PC-3 (cell line): ENCODE measurements around the gene SORD. TPM values are rescaled to one million over a fixed set of nuclear protein-coding genes. Genes with fewer than 3 reads are reported as not detected.
"Not testable (repeated sequence)": the region's sequence is repeated elsewhere in the genome, so short reads cannot be mapped to it uniquely, and the experiment has no call there.

Source experiments
- ATAC-seq: fragments of 200-7000 bp; cut with Tn5 transposase; 2 replicates; pipeline ENCODE4 v1.9.1; 2020; ENCODE audit warnings: mild to moderate bottlenecking, moderate library complexity
- BruUV-seq: library from RNA; stranded (reverse); fragments of 400-500 nt; replicated peaks from 2 replicates; lab custom pipeline; 2021; lab: Mats Ljungman, UMichigan
- CTCF ChIA-PET: fragments of 300-600 bp; sonication (Branson Sonifier 250); formaldehyde crosslinking; loops from one replicate; lab custom pipeline; 2022; ENCODE audit warnings: antibody characterized with exemption; lab: Charles Lee
- POLR2A ChIA-PET: fragments of 300-600 bp; sonication (Branson Sonifier 250); formaldehyde crosslinking; loops from one replicate; lab custom pipeline; 2022; ENCODE audit warnings: antibody characterized with exemption; ENCODE audit not compliant: unreplicated experiment; lab: Charles Lee
- DNase-seq: peaks from one replicate; pipeline ENCODE4 v3.0.0-alpha.2; 2015
- H2AFZ ChIP-seq: fragments of 300-600 bp; sonication (generic); 2 replicates; pipeline ENCODE4 v1.6.0; 2016; ENCODE audit warnings: antibody characterized with exemption, low read length
- H3F3A ChIP-seq: fragments of 300-600 bp; sonication (generic); one replicate; pipeline ENCODE4 v1.6.0; 2017; ENCODE audit warnings: antibody characterized with exemption, low read length, control low read depth, mild to moderate bottlenecking; ENCODE audit not compliant: unreplicated experiment
- H3K27ac ChIP-seq: fragments of 300-600 bp; sonication (generic); 2 replicates; pipeline ENCODE4 v1.5.1; 2016; ENCODE audit warnings: mild to moderate bottlenecking, low read length
- H3K27me3 ChIP-seq: fragments of 300-600 bp; sonication (generic); 2 replicates; pipeline ENCODE4 v1.6.1; 2016; ENCODE audit warnings: low read length, mixed read lengths
- H3K36me3 ChIP-seq: fragments of 300-600 bp; sonication (generic); 2 replicates; pipeline ENCODE4 v1.6.1; 2016; ENCODE audit warnings: low read depth, mixed run types, low read length, mixed read lengths
- H3K4me1 ChIP-seq: fragments of 300-600 bp; sonication (generic); 2 replicates; pipeline ENCODE4 v1.5.1; 2016; ENCODE audit warnings: low read length; ENCODE audit not compliant: insufficient read depth
- H3K4me2 ChIP-seq: fragments of 300-600 bp; sonication (generic); 2 replicates; pipeline ENCODE4 v1.6.0; 2016; ENCODE audit warnings: low read length
- H3K4me3 ChIP-seq: fragments of 300-600 bp; sonication (generic); 2 replicates; pipeline ENCODE4 v1.5.1; 2016; ENCODE audit warnings: mild to moderate bottlenecking, low read length, mixed read lengths
- H3K79me2 ChIP-seq: fragments of 300-600 bp; sonication (generic); 2 replicates; pipeline ENCODE4 v1.6.1; 2017; ENCODE audit warnings: low read length, mixed read lengths
- H3K9ac ChIP-seq: fragments of 300-600 bp; sonication (generic); 2 replicates; pipeline ENCODE4 v1.6.0; 2016; ENCODE audit warnings: mild to moderate bottlenecking, low read length
- H3K9me2 ChIP-seq: fragments of 300-600 bp; sonication (generic); replicated peaks from 2 replicates; pipeline ENCODE4 v1.6.1; 2016; ENCODE audit warnings: mixed run types, low read length, mixed read lengths
- H3K9me3 ChIP-seq: fragments of 300-600 bp; sonication (generic); 2 replicates; pipeline ENCODE4 v1.6.1; 2016; ENCODE audit warnings: low read length, mixed read lengths
- H4K20me1 ChIP-seq: fragments of 300-600 bp; sonication (generic); 2 replicates; pipeline ENCODE4 v1.6.1; 2016; ENCODE audit warnings: low read length, mixed read lengths
- EZH2 ChIP-seq: fragments of 300-600 bp; sonication (generic); IDR thresholded peaks from one replicate; pipeline ENCODE4 v1.6.1; 2017; ENCODE audit warnings: antibody characterized with exemption, mild to moderate bottlenecking, low read length; ENCODE audit not compliant: unreplicated experiment
- EZH2phosphoT487 ChIP-seq: fragments of 300-600 bp; sonication (generic); IDR thresholded peaks from 2 replicates; pipeline ENCODE4 v1.6.1; 2018; ENCODE audit warnings: mild to moderate bottlenecking, antibody characterized with exemption, low read length, borderline replicate concordance
- intact Hi-C: fragments of 100-400 bp; cut with micrococcal nuclease; formaldehyde crosslinking; loops from 2 replicates; pipeline ENCODE4 v1.9.0; 2023
- total RNA-seq: library from RNA; depleted of rRNA; stranded (reverse); fragments of >200 nt; gene quantifications from 2 replicates; pipeline ENCODE4 v1.2.3, GENCODE V29; 2014
- TF ChIP-seq, protein P1 (sequence below): fragments of 300-600 bp; sonication (generic); conservative IDR thresholded peaks from 2 replicates; pipeline ENCODE4 v1.5.1; 2017; ENCODE audit warnings: antibody characterized with exemption, low read depth, mild to moderate bottlenecking, low read length

Gene SORD
- total RNA-seq, 1 experiment from 2014 or later: 119 TPM

GRCh38 chr15:44999105-44999504, 23.9 kb upstream of the SORD start:
- Histone ChIP-seq H2AFZ (no peak overlapping the region), H3K27me3 (peaks cover 17% of the 10 kb centered on the region), H3F3A (no peaks in the 10 kb centered on the region), H3K27ac (no peak overlapping the region), H3K9ac (no peak overlapping the region), H3K9me3 (no peaks in the 10 kb centered on the region), H3K4me1 (no peaks in the 10 kb centered on the region), H4K20me1 (no peaks in the 10 kb centered on the region), H3K9me2 (no peaks in the 10 kb centered on the region), H3K36me3 (no peaks in the 10 kb centered on the region), H3K4me2 (no peak overlapping the region), H3K79me2 (no peaks in the 10 kb centered on the region), H3K4me3 (no peak overlapping the region)
- ChIA-PET POLR2A (no interaction called here), CTCF (no interaction called here)
- BruUV-seq: no TSS peak
- no peak for ATAC-seq
- DNase-seq: no peak
- intact Hi-C loops: no loop called here
- TF ChIP-seq EZH2phosphoT487 (no peak), EZH2 (no peak)
- TF ChIP-seq, protein P1, sequence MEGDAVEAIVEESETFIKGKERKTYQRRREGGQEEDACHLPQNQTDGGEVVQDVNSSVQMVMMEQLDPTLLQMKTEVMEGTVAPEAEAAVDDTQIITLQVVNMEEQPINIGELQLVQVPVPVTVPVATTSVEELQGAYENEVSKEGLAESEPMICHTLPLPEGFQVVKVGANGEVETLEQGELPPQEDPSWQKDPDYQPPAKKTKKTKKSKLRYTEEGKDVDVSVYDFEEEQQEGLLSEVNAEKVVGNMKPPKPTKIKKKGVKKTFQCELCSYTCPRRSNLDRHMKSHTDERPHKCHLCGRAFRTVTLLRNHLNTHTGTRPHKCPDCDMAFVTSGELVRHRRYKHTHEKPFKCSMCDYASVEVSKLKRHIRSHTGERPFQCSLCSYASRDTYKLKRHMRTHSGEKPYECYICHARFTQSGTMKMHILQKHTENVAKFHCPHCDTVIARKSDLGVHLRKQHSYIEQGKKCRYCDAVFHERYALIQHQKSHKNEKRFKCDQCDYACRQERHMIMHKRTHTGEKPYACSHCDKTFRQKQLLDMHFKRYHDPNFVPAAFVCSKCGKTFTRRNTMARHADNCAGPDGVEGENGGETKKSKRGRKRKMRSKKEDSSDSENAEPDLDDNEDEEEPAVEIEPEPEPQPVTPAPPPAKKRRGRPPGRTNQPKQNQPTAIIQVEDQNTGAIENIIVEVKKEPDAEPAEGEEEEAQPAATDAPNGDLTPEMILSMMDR: no peak

- H3K27me3 ChIP-seq: peaks cover 17% of the 10 kb centered on the region
- H3K4me2 ChIP-seq, H3K9me3 ChIP-seq: not testable (repeated sequence)
These were observed 21.8 kb upstream of the SORD start for GRCh38 chr15:45001180-45001579.

GRCh38 chr15:45003731-45004410, 19.1 kb upstream of the SORD start:
- H3K36me3 ChIP-seq, BruUV-seq, H3K27ac ChIP-seq, H3K4me2 ChIP-seq, H3K27me3 ChIP-seq, DNase-seq, POLR2A ChIA-PET, H3K9me2 ChIP-seq, H3K4me3 ChIP-seq, ATAC-seq, H2AFZ ChIP-seq, H3K4me1 ChIP-seq, H3K9ac ChIP-seq, H4K20me1 ChIP-seq, H3K9me3 ChIP-seq, CTCF ChIA-PET, H3K79me2 ChIP-seq, intact Hi-C loops, H3F3A ChIP-seq: not testable (repeated sequence)

More at GRCh38 chr15:45001180-45001579, 21.8 kb upstream of the SORD start:
- H3K9me2 ChIP-seq, DNase-seq, POLR2A ChIA-PET, BruUV-seq, H3K36me3 ChIP-seq, H3F3A ChIP-seq, H3K79me2 ChIP-seq, CTCF ChIA-PET, H3K4me3 ChIP-seq, H3K4me1 ChIP-seq, intact Hi-C loops, H3K9ac ChIP-seq, ATAC-seq, H4K20me1 ChIP-seq, H2AFZ ChIP-seq, H3K27ac ChIP-seq: not testable (repeated sequence)

GRCh38 chr15:45004590-45005175, 18.3 kb upstream of the SORD start:
- H3K27me3 ChIP-seq, H3K27ac ChIP-seq, BruUV-seq, H3K9me2 ChIP-seq, H3K4me3 ChIP-seq, H3K9ac ChIP-seq, H3K36me3 ChIP-seq, H3K79me2 ChIP-seq, DNase-seq, H2AFZ ChIP-seq, H3K4me2 ChIP-seq, H3F3A ChIP-seq, intact Hi-C loops, ATAC-seq, H4K20me1 ChIP-seq, H3K4me1 ChIP-seq, POLR2A ChIA-PET, H3K9me3 ChIP-seq, CTCF ChIA-PET: not testable (repeated sequence)
